ENCODE measurements around the gene LDB2. TPM values are rescaled to one million over a fixed set of nuclear protein-coding genes. Genes with fewer than 3 reads are reported as not detected.

Gene LDB2
- total and polyA plus RNA-seq, 2 donors (not counting 1 experiment from before 2014, with no cell fraction given), result 41.6 to 78.3 TPM

GRCh38 chr4:16837475-16837874 lies 61.0 kb downstream of the LDB2 start:
- H3K27me3 ChIP-seq (ENCODE audit: control insufficient read depth, insufficient read depth, low read length), result no peaks in the 10 kb centered on the region
- H3K4me3 ChIP-seq (replicated peaks in 1 of 4; ENCODE audit: control extremely low read depth in 1 of 4, insufficient read depth in 1 of 4, low read depth in 3 of 4, low read length in 4 of 4), result no peak overlapping the region
- no peak overlapping the region for H3K27ac ChIP-seq (ENCODE audit: insufficient read depth, low read length)
- no peaks in the 10 kb centered on the region for H3K36me3 ChIP-seq (ENCODE audit: control insufficient read depth, insufficient read depth, low read length)
- H3K4me1 ChIP-seq (ENCODE audit: control insufficient read depth, extremely low read depth, insufficient read depth, low read length), result no peaks in the 10 kb centered on the region
- no peaks in the 10 kb centered on the region for H3K9me3 ChIP-seq (ENCODE audit: control insufficient read depth, insufficient read depth, low read depth, low read length)
- H3K9ac ChIP-seq (ENCODE audit: insufficient read depth, low read length), result no peak overlapping the region
- no peak for DNase-seq (ENCODE audit: low read depth in 2 of 2)
- no peaks in the 10 kb centered on the region for H3K79me2 ChIP-seq (ENCODE audit: control insufficient read depth, insufficient read depth, low read length)
- no peak for TF ChIP-seq EZH2 (IDR thresholded peaks at IDR 0.05; ENCODE audit: low read length, missing control alignments)
- TF ChIP-seq, protein P1, sequence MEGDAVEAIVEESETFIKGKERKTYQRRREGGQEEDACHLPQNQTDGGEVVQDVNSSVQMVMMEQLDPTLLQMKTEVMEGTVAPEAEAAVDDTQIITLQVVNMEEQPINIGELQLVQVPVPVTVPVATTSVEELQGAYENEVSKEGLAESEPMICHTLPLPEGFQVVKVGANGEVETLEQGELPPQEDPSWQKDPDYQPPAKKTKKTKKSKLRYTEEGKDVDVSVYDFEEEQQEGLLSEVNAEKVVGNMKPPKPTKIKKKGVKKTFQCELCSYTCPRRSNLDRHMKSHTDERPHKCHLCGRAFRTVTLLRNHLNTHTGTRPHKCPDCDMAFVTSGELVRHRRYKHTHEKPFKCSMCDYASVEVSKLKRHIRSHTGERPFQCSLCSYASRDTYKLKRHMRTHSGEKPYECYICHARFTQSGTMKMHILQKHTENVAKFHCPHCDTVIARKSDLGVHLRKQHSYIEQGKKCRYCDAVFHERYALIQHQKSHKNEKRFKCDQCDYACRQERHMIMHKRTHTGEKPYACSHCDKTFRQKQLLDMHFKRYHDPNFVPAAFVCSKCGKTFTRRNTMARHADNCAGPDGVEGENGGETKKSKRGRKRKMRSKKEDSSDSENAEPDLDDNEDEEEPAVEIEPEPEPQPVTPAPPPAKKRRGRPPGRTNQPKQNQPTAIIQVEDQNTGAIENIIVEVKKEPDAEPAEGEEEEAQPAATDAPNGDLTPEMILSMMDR (conservative IDR thresholded peaks at IDR 0.05 in 1 of 2, IDR thresholded peaks at IDR 0.05 in 1 of 2; ENCODE audit: low read depth in 1 of 2, low read length in 2 of 2), result no peak
- H3K4me2 ChIP-seq (ENCODE audit: extremely low read depth, insufficient read depth, low read length), result no peak overlapping the region
- H2AFZ ChIP-seq (ENCODE audit: low read length), result no peak overlapping the region
- H4K20me1 ChIP-seq (ENCODE audit: control insufficient read depth, extremely low read depth, insufficient read depth, low read length), result no peaks in the 10 kb centered on the region

GRCh38 chr4:16836324-16836723 lies 62.1 kb downstream of the LDB2 start:
- no peaks in the 10 kb centered on the region for H3K79me2 ChIP-seq (ENCODE audit: control insufficient read depth, insufficient read depth, low read length)
- H3K27me3 ChIP-seq (ENCODE audit: control insufficient read depth, insufficient read depth, low read length), result no peaks in the 10 kb centered on the region
- H3K4me3 ChIP-seq (replicated peaks in 1 of 4; ENCODE audit: control extremely low read depth in 1 of 4, insufficient read depth in 1 of 4, low read depth in 3 of 4, low read length in 4 of 4), result no peak overlapping the region
- no peak overlapping the region for H2AFZ ChIP-seq (ENCODE audit: low read length)
- no peak overlapping the region for H3K27ac ChIP-seq (ENCODE audit: insufficient read depth, low read length)
- no peak for DNase-seq (ENCODE audit: low read depth in 2 of 2)
- TF ChIP-seq, protein P1 (conservative IDR thresholded peaks at IDR 0.05 in 1 of 2, IDR thresholded peaks at IDR 0.05 in 1 of 2; ENCODE audit: low read depth in 1 of 2, low read length in 2 of 2), result no peak
- no peak for TF ChIP-seq EZH2 (IDR thresholded peaks at IDR 0.05; ENCODE audit: low read length, missing control alignments)
- no peaks in the 10 kb centered on the region for H3K36me3 ChIP-seq (ENCODE audit: control insufficient read depth, insufficient read depth, low read length)
- no peak overlapping the region for H3K9ac ChIP-seq (ENCODE audit: insufficient read depth, low read length)
- H4K20me1 ChIP-seq (ENCODE audit: control insufficient read depth, extremely low read depth, insufficient read depth, low read length), result no peaks in the 10 kb centered on the region
- no peak overlapping the region for H3K4me2 ChIP-seq (ENCODE audit: extremely low read depth, insufficient read depth, low read length)
- H3K4me1 ChIP-seq (ENCODE audit: control insufficient read depth, extremely low read depth, insufficient read depth, low read length), result no peaks in the 10 kb centered on the region
- no peaks in the 10 kb centered on the region for H3K9me3 ChIP-seq (ENCODE audit: control insufficient read depth, insufficient read depth, low read depth, low read length)

DNA sequence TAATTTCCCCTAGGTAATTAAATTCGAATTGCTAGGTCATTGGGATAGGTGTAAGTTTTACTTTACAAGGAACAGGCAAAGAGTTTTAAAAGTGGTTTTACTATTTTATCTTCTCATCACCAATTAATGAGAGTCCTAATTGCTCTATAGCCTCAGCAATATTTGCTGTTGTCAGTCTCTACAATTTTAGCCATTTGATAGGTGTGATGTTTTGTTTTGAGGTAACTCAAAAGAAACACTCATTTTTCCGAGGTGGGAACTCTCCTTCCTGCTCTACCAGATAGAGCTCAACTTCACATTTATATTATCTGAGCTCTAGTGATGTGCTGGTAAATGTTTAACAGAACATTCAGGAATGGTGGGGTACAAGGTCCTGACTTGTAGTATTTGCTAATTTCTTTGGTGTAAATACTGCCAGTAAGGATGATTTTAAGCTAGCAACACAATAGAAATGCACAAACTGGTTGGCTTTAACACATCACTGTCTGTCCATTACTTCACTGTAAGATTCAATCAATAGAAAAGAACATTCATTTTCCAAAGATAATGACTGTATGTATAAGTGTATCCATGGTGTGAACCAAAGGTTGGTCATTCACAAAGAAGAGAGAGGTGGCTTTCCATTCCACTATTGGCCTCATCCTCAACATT lies 62.7 kb downstream of the LDB2 start:
- H3K9me3 ChIP-seq (ENCODE audit: control insufficient read depth, insufficient read depth, low read depth, low read length), result no peaks in the 10 kb centered on the region
- no peak overlapping the region for H3K9ac ChIP-seq (ENCODE audit: insufficient read depth, low read length)
- no peaks in the 10 kb centered on the region for H4K20me1 ChIP-seq (ENCODE audit: control insufficient read depth, extremely low read depth, insufficient read depth, low read length)
- no peak overlapping the region for H2AFZ ChIP-seq (ENCODE audit: low read length)
- no peaks in the 10 kb centered on the region for H3K79me2 ChIP-seq (ENCODE audit: control insufficient read depth, insufficient read depth, low read length)
- no peak overlapping the region for H3K27ac ChIP-seq (ENCODE audit: insufficient read depth, low read length)
- no peak for TF ChIP-seq EZH2 (IDR thresholded peaks at IDR 0.05; ENCODE audit: low read length, missing control alignments)
- TF ChIP-seq, protein P1 (conservative IDR thresholded peaks at IDR 0.05 in 1 of 2, IDR thresholded peaks at IDR 0.05 in 1 of 2; ENCODE audit: low read depth in 1 of 2, low read length in 2 of 2), result no peak
- H3K36me3 ChIP-seq (ENCODE audit: control insufficient read depth, insufficient read depth, low read length), result no peaks in the 10 kb centered on the region
- H3K4me3 ChIP-seq (replicated peaks in 1 of 4; ENCODE audit: control extremely low read depth in 1 of 4, insufficient read depth in 1 of 4, low read depth in 3 of 4, low read length in 4 of 4), result no peak overlapping the region
- no peak overlapping the region for H3K4me2 ChIP-seq (ENCODE audit: extremely low read depth, insufficient read depth, low read length)
- no peak for DNase-seq (ENCODE audit: low read depth in 2 of 2)
- no peaks in the 10 kb centered on the region for H3K4me1 ChIP-seq (ENCODE audit: control insufficient read depth, extremely low read depth, insufficient read depth, low read length)
- no peaks in the 10 kb centered on the region for H3K27me3 ChIP-seq (ENCODE audit: control insufficient read depth, insufficient read depth, low read length)
